Esophagus muscularis mucosa (tissue), 4 donors: ENCODE results near the gene TBC1D8. TPM values are rescaled to one million over a fixed set of nuclear protein-coding genes. Genes with fewer than 3 reads are reported as not detected.

Experiments
- DNase-seq: peaks from one replicate; pipeline ENCODE4 v3.0.0-alpha.2; 2017; ENCODE audit errors: extremely low spot score
- H3K27ac ChIP-seq, 4 donors: fragments of 200-600 bp; sonication (generic); replicated peaks in 1 of 4; 1 replicate in 3 of 4; 2 replicates in 1 of 4; pipeline ENCODE4 v1.5.1; 2016 to 2019; ENCODE audit warnings: mild to moderate bottlenecking in 1 of 4
- H3K27me3 ChIP-seq, 4 donors: fragments of 200-600 bp; sonication (generic); one replicate each; pipeline versions ENCODE4 v1.5.1 to v1.6.0; 2016 to 2019
- H3K36me3 ChIP-seq, 4 donors: fragments of 200-600 bp; sonication (generic); one replicate each; pipeline ENCODE4 v1.5.1; 2016 to 2019
- H3K4me1 ChIP-seq, 4 donors: fragments of 200-600 bp; sonication (generic); one replicate each; pipeline ENCODE4 v1.5.1; 2016 to 2019
- H3K4me3 ChIP-seq, 4 donors: fragments of 200-600 bp; sonication (generic); 1 replicate in 2 of 4; 2 replicates in 2 of 4; pipeline ENCODE4 v1.5.1; 2016 to 2019; ENCODE audit warnings: mild to moderate bottlenecking in 4 of 4, moderate library complexity in 1 of 4
- H3K9me3 ChIP-seq, 4 donors: fragments of 200-600 bp; sonication (generic); 1 replicate in 3 of 4; 2 replicates in 1 of 4; pipeline ENCODE4 v1.5.1; 2016 to 2019
- EP300 ChIP-seq: sonication (generic); formaldehyde crosslinking; IDR thresholded peaks from one replicate; pipeline ENCODE4 v1.6.1; 2017; ENCODE audit warnings: antibody characterized with exemption
- POLR2A ChIP-seq: fragments of 450-650 bp; IDR thresholded peaks from one replicate; pipeline ENCODE4 v1.6.1; 2017; ENCODE audit warnings: antibody characterized with exemption, moderate library complexity, mild to moderate bottlenecking, low read depth
- POLR2AphosphoS5 ChIP-seq, 2 donors: sonication (generic); formaldehyde crosslinking; IDR thresholded peaks; one replicate each; pipeline ENCODE4 v1.6.1; 2017; ENCODE audit warnings: antibody characterized with exemption in 2 of 2
- WGBS: methylation state at CpG from one replicate; pipeline ENCODE4 v1.1.5; 2018; 5-methylcytosine and 5-hydroxymethylcytosine counted together
- intact Hi-C: fragments of 100-400 bp; cut with DNase I; formaldehyde crosslinking; loops from one replicate; pipeline ENCODE4 v1.15.1; 2023
- total RNA-seq, 4 donors: library from RNA; depleted of rRNA; stranded (reverse); fragments of >200 nt; gene quantifications; one replicate each; pipeline versions ENCODE4 v1.1.0 to v1.2.1, GENCODE V29; 2016
- TF ChIP-seq, protein P1 (sequence below), 3 experiments: fragments of 200-600 bp in 2 of 3; fragments of 450-650 bp in 1 of 3; sonication (generic) in 2 of 3; IDR thresholded peaks; one replicate each; pipeline ENCODE4 v1.5.1; 2017 to 2019; ENCODE audit warnings: antibody characterized with exemption in 3 of 3, mild to moderate bottlenecking in 2 of 3, moderate library complexity in 1 of 3

Gene TBC1D8
- total RNA-seq, 4 donors from 2014 or later, result 16.7 to 23.4 (median 20.4) TPM

DNA sequence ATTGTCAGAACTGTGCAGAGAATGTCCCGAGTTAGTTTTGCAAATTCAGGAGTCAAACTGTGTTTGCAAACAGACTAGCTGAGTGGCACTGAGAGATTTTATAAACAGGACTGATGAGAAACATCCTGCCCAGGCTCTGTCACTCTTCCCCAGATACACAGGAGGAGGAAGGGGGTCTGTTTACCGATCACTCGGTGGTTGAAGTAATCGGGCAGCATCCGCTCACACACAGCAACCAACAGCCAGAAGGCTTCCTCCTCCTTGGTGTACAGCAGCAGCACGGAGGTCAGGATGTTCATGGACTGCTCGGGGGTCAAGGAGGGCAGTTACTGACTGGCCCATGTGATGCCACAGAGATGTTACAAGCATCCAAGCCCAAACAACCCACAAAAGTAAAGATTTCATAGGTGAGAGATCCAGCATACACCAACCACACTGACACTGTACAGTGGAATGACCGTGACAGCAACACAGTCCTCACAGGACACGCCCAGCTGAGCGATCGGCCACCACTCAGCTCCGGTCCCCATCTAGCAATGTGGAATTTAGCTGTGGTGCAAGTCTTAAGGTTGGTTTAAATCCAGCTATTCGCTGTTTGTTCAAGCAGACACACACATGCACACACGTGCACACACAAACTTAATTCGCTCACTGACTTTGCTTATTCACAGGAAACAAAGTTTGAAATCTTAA lies 119.0 kb downstream of the TBC1D8 start:
- 87% methylated on average over 15 of the region's 15 CpGs for WGBS
- Histone ChIP-seq H3K4me3 (no peak overlapping the region), H3K4me1 (peaks cover 0 to 10% (median 4%) of the 10 kb centered on the region in 4 donors), H3K27ac (no peak overlapping the region), H3K36me3 (peaks cover 30 to 85% (median 66%) of the 10 kb centered on the region in 4 donors), H3K27me3 (no peaks in the 10 kb centered on the region), H3K9me3 (no peaks in the 10 kb centered on the region)
- TF ChIP-seq EP300 (no peak), POLR2A (no peak), POLR2AphosphoS5 (IDR thresholded peaks at IDR 0.05) (no peak)
- TF ChIP-seq, protein P1, sequence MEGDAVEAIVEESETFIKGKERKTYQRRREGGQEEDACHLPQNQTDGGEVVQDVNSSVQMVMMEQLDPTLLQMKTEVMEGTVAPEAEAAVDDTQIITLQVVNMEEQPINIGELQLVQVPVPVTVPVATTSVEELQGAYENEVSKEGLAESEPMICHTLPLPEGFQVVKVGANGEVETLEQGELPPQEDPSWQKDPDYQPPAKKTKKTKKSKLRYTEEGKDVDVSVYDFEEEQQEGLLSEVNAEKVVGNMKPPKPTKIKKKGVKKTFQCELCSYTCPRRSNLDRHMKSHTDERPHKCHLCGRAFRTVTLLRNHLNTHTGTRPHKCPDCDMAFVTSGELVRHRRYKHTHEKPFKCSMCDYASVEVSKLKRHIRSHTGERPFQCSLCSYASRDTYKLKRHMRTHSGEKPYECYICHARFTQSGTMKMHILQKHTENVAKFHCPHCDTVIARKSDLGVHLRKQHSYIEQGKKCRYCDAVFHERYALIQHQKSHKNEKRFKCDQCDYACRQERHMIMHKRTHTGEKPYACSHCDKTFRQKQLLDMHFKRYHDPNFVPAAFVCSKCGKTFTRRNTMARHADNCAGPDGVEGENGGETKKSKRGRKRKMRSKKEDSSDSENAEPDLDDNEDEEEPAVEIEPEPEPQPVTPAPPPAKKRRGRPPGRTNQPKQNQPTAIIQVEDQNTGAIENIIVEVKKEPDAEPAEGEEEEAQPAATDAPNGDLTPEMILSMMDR (IDR thresholded peaks at IDR 0.05), result no peak
- DNase-seq, result no peak
- intact Hi-C loops, result no loop called here

DNA sequence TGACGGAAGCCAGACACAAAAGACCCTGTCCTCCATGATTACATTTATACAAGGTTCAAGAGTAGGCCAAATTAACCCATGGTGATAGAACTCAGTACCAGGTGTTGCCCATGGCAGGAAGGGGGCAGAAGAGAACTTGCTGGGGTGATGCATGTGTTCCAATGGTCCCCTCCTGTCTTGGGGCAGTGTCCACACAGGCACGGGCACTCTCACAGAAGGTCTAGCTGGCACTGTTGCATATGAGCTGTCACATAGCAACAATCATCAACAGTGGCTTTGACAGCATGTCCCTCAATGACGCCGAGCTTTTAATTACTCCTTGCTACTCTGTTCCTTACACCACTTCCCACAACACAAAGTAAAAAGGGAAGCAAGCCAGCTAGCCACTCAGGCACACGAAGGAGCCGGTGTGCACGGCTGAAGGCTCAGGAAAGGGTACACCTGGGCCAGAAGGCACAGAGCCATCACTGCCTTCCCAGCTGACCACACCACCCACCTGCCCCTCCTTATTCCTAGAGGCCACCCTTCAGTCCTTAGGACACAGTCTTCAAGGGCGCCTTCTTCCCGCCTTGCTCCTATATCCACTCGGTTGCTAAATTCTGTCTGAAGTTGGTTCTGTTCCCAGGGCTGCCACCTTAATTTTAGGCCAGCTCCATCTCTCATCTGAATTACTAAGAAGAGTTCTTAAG lies 120.2 kb downstream of the TBC1D8 start:
- DNase-seq, result no peak
- TF ChIP-seq POLR2AphosphoS5 (IDR thresholded peaks at IDR 0.05) (no peak), EP300 (no peak), POLR2A (no peak)
- TF ChIP-seq, protein P1 (IDR thresholded peaks at IDR 0.05), result no peak
- intact Hi-C loops, result no loop called here
- H3K27me3 ChIP-seq, result no peaks in the 10 kb centered on the region
- peaks cover 0 to 10% (median 4%) of the 10 kb centered on the region in 4 donors for H3K4me1 ChIP-seq
- 82% methylated on average over 10 of the region's 10 CpGs for WGBS
- H3K27ac ChIP-seq, result no peak overlapping the region
- no peak overlapping the region for H3K4me3 ChIP-seq
- peaks cover 41 to 85% (median 68%) of the 10 kb centered on the region in 4 donors for H3K36me3 ChIP-seq
- no peaks in the 10 kb centered on the region for H3K9me3 ChIP-seq

DNA sequence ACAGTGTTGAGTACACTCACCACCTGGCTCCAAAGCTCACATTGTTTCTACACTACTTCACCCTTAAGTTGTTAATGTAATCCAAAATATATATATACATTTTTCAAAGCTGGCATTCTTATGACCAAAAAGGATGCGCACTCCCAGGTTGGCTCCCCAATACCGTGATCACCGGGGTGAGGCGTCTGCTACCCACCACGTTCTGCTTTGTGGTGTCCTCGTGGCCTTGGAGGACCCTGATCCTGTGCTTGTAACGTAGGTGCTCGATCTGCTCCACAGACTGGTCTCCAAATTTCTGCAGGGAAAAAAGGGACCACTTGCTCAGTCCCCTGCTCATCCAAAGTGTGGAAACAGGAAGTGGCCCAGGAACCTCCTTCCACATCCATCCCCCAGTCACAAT lies 123.3 kb downstream of the TBC1D8 start:
- Histone ChIP-seq H3K27ac (no peak overlapping the region), H3K4me3 (no peak overlapping the region), H3K4me1 (peaks cover 0 to 10% (median 4%) of the 10 kb centered on the region in 4 donors), H3K36me3 (peaks cover 28 to 83% (median 45%) of the 10 kb centered on the region in 4 donors), H3K9me3 (no peaks in the 10 kb centered on the region), H3K27me3 (no peaks in the 10 kb centered on the region)
- DNase-seq, result no peak
- 96% methylated on average over 8 of the region's 8 CpGs for WGBS
- TF ChIP-seq, protein P1 (IDR thresholded peaks at IDR 0.05), result no peak
- intact Hi-C loops, result no loop called here

DNA sequence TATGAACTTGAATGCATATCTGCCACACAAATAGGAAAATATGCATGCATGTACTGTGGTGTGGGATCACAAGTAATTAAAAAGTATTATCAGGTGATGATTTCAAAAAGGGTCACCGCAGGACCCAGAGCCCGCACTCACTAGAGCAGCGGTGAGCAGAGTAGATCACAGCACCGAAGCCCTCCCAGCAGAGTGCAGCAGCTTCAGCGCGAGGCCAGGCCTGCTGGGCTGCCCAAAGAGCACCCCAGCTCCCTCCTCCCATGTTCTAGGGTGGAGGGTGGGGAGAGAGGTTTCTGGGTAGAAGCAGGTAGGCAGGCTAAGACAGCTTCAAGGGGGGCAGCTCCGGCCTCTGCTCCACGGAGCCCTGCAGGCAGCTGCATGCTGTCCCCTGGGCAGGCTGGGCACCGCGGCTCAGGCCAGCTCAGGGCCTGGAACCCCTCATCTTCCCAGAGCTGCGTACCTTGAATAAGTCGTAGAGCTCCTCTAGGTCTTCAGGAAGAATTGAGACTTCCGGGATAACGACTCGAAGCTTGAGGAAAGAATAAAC lies 124.2 kb downstream of the TBC1D8 start:
- H3K4me3 ChIP-seq, result no peak overlapping the region
- no peak for DNase-seq
- 91% methylated on average over 9 of the region's 15 CpGs for WGBS
- H3K36me3 ChIP-seq, result peaks cover 28 to 83% (median 41%) of the 10 kb centered on the region in 4 donors
- TF ChIP-seq, protein P1 (IDR thresholded peaks at IDR 0.05), result no peak
- TF ChIP-seq POLR2A (no peak), POLR2AphosphoS5 (IDR thresholded peaks at IDR 0.05) (no peak), EP300 (no peak)
- H3K27me3 ChIP-seq, result no peaks in the 10 kb centered on the region
- peaks cover 0 to 10% (median 4%) of the 10 kb centered on the region in 4 donors for H3K4me1 ChIP-seq
- intact Hi-C loops, result no loop called here
- no peak overlapping the region for H3K27ac ChIP-seq
- no peaks in the 10 kb centered on the region for H3K9me3 ChIP-seq
